DOHH2 (cell line): ENCODE data around the gene C12orf42.

ENCODE experiments used
- H3F3A ChIP-seq: fragments of 200-600 bp; sonication (generic), shearing (Covaris generic); 2 replicates; pipeline ENCODE4 v1.6.0; 2016; ENCODE audit warnings: antibody characterized with exemption, mild to moderate bottlenecking; ENCODE audit not compliant: control insufficient read depth, insufficient read depth
- H3K27ac ChIP-seq: fragments of 200-600 bp; sonication (generic); 2 replicates; pipeline ENCODE4 v1.5.1; 2014; ENCODE audit warnings: low read depth, mild to moderate bottlenecking, low read length, moderate library complexity
- H3K27me3 ChIP-seq: fragments of 200-600 bp; sonication (generic); 2 replicates; pipeline ENCODE4 v1.6.1; 2014; ENCODE audit warnings: mild to moderate bottlenecking, low read length, mixed read lengths; ENCODE audit not compliant: control insufficient read depth
- H3K36me3 ChIP-seq: fragments of 200-600 bp; sonication (generic); 2 replicates; pipeline ENCODE4 v1.6.1; 2014; ENCODE audit warnings: mild to moderate bottlenecking, low read length, moderate library complexity, mixed read lengths; ENCODE audit not compliant: control insufficient read depth
- H3K4me1 ChIP-seq: fragments of 200-600 bp; sonication (generic); 2 replicates; pipeline ENCODE4 v1.6.1; 2014; ENCODE audit warnings: mild to moderate bottlenecking, low read length, mixed read lengths; ENCODE audit not compliant: control insufficient read depth
- H3K4me2 ChIP-seq: fragments of 200-600 bp; sonication (generic); 2 replicates; pipeline ENCODE4 v1.6.0; 2014; ENCODE audit warnings: mild to moderate bottlenecking, low read length, moderate library complexity
- H3K4me3 ChIP-seq: fragments of 200-600 bp; sonication (generic); 2 replicates; pipeline ENCODE4 v1.5.1; 2014; ENCODE audit warnings: mild to moderate bottlenecking, low read length, mixed read lengths
- H3K79me2 ChIP-seq: fragments of 200-600 bp; sonication (generic); 2 replicates; pipeline ENCODE4 v1.6.1; 2014; ENCODE audit warnings: mild to moderate bottlenecking, low read length, mixed read lengths; ENCODE audit not compliant: control insufficient read depth
- H3K9me2 ChIP-seq: fragments of 200-600 bp; sonication (generic); replicated peaks from 2 replicates; pipeline ENCODE4 v1.6.1; 2014; ENCODE audit warnings: mild to moderate bottlenecking, low read length, mixed read lengths; ENCODE audit not compliant: control insufficient read depth
- H3K9me3 ChIP-seq: fragments of 200-600 bp; sonication (generic); 2 replicates; pipeline ENCODE4 v1.6.1; 2014; ENCODE audit warnings: antibody characterized with exemption, low read length, mixed read lengths; ENCODE audit not compliant: control insufficient read depth, insufficient read depth
- H4K20me1 ChIP-seq: fragments of 200-600 bp; sonication (generic); 2 replicates; pipeline ENCODE4 v1.6.0; 2014; ENCODE audit warnings: low read depth, mild to moderate bottlenecking, antibody characterized with exemption, low read length, moderate library complexity; ENCODE audit not compliant: control insufficient read depth, insufficient read depth
- CTCF ChIP-seq: fragments of 200-600 bp; sonication (generic); IDR thresholded peaks from one replicate; pipeline ENCODE4 v1.5.1; 2014; ENCODE audit warnings: antibody characterized with exemption, mild to moderate bottlenecking, low read depth, low read length; ENCODE audit not compliant: poor library complexity, severe bottlenecking
- EZH2phosphoT487 ChIP-seq: fragments of 200-600 bp; sonication (generic); IDR thresholded peaks from 2 replicates; pipeline ENCODE4 v1.6.1; 2017; ENCODE audit warnings: borderline replicate concordance, mild to moderate bottlenecking, antibody characterized with exemption, low read length, moderate library complexity, mixed read lengths

C12orf42 gene

GRCh38 chr12:103279444-103279843, 216.3 kb downstream of the C12orf42 start:
- H3K27me3 ChIP-seq, result no peaks in the 10 kb centered on the region
- no peaks in the 10 kb centered on the region for H3K9me2 ChIP-seq
- no peaks in the 10 kb centered on the region for H4K20me1 ChIP-seq
- no peaks in the 10 kb centered on the region for H3F3A ChIP-seq
- no peak overlapping the region for H3K4me3 ChIP-seq
- TF ChIP-seq EZH2phosphoT487 (no peak), CTCF (no peak)
- H3K36me3 ChIP-seq, result no peaks in the 10 kb centered on the region
- H3K4me2 ChIP-seq, result no peak overlapping the region
- no peaks in the 10 kb centered on the region for H3K79me2 ChIP-seq
- H3K9me3 ChIP-seq, result no peaks in the 10 kb centered on the region
- H3K4me1 ChIP-seq, result no peaks in the 10 kb centered on the region
- no peak overlapping the region for H3K27ac ChIP-seq

GRCh38 chr12:103278329-103278728, 217.4 kb downstream of the C12orf42 start:
- TF ChIP-seq CTCF, result no peak
- TF ChIP-seq EZH2phosphoT487, result no peak
- Histone ChIP-seq H3K4me2 (no peak overlapping the region), H3K27me3 (no peaks in the 10 kb centered on the region), H3K9me3 (no peaks in the 10 kb centered on the region), H3K9me2 (no peaks in the 10 kb centered on the region), H3K79me2 (no peaks in the 10 kb centered on the region), H4K20me1 (no peaks in the 10 kb centered on the region), H3F3A (no peaks in the 10 kb centered on the region), H3K36me3 (no peaks in the 10 kb centered on the region), H3K27ac (no peak overlapping the region), H3K4me3 (no peak overlapping the region), H3K4me1 (no peaks in the 10 kb centered on the region)

DNA sequence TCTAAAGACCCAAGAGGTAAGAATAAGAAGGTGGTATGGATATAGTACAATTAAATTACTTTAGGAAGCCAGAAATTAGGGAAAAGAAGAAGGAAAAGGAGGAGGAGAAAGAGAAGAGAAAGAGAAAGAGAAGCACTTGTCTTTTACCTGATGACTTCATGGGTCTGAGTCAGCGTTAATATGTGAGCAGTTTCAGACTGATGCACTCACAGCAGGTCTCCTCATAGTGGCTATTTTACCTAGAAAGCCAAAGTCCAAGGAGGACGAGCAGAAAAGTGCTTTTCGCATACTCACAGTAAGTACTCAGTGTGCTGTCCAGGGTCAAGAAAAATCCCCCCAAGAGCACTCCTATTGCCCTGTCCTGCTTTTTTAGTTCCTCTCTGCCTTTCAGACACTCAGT, 222.1 kb downstream of the C12orf42 start:
- Histone ChIP-seq H3K4me3 (no peak overlapping the region), H3K4me1 (no peaks in the 10 kb centered on the region), H3K9me3 (no peaks in the 10 kb centered on the region), H4K20me1 (no peaks in the 10 kb centered on the region), H3K27me3 (no peaks in the 10 kb centered on the region), H3K79me2 (no peaks in the 10 kb centered on the region), H3K27ac (no peak overlapping the region), H3K36me3 (no peaks in the 10 kb centered on the region), H3K9me2 (no peaks in the 10 kb centered on the region), H3K4me2 (no peak overlapping the region), H3F3A (no peaks in the 10 kb centered on the region)
- TF ChIP-seq EZH2phosphoT487 (no peak), CTCF (no peak)

DNA sequence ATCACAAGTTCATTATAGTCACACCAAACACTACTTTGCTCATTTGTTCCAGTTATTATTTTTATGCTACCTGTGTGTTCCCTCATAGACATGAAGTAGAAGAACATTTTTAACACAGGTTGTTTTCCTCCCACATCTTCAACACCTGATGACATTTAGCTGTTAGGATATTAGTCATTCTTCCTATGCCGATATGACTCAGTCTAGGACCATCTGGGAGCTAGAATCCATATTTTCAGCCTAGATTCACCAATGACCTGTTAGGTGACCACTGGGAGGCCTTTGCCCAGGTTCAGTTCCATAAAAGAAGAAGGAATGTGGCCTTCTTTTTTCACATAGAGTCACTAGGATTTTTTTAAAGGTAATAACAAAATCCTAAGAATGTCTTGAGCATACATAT, 222.8 kb downstream of the C12orf42 start:
- H3K36me3 ChIP-seq, result no peaks in the 10 kb centered on the region
- H3K27ac ChIP-seq, result no peak overlapping the region
- H3K9me3 ChIP-seq, result no peaks in the 10 kb centered on the region
- H3F3A ChIP-seq, result no peaks in the 10 kb centered on the region
- H3K4me2 ChIP-seq, result no peak overlapping the region
- H3K27me3 ChIP-seq, result no peaks in the 10 kb centered on the region
- H3K9me2 ChIP-seq, result no peaks in the 10 kb centered on the region
- no peaks in the 10 kb centered on the region for H3K4me1 ChIP-seq
- no peaks in the 10 kb centered on the region for H4K20me1 ChIP-seq
- H3K4me3 ChIP-seq, result no peak overlapping the region
- TF ChIP-seq CTCF, result no peak
- TF ChIP-seq EZH2phosphoT487, result no peak
- no peaks in the 10 kb centered on the region for H3K79me2 ChIP-seq
